ENCODE data around the gene KRTAP12-1. TPM values are rescaled to one million over a fixed set of nuclear protein-coding genes. Genes with fewer than 3 reads are reported as not detected.

Gene KRTAP12-1
- total and polyA plus RNA-seq, 2 donors (not counting 1 experiment from before 2014, with no cell fraction given): not detected

- POLR2A ChIA-PET: no interaction called here
- peaks cover 0 to 3% of the 10 kb centered on the region in 2 donors for H3K4me1 ChIP-seq (ENCODE audit: control insufficient read depth in 2 of 2, insufficient read depth in 2 of 2, low read length in 2 of 2)
- H2AFZ ChIP-seq (ENCODE audit: insufficient read depth, low read depth, low read length, poor library complexity, severe bottlenecking): no peak overlapping the region
- no peak overlapping the region for H3K4me3 Mint-ChIP-seq
- peaks cover 2% of the 10 kb centered on the region for H3K4me1 Mint-ChIP-seq
- DNase-seq: no peak
- H3K9me3 ChIP-seq (ENCODE audit: control extremely low read depth in 1 of 3, control insufficient read depth in 2 of 3, insufficient read depth in 1 of 3, low read length in 2 of 3): peaks cover 3 to 32% (median 11%) of the 10 kb centered on the region in 3 donors
- CTCF ChIA-PET: no interaction called here
- no peak overlapping the region for H3K4me2 ChIP-seq (replicated peaks; ENCODE audit: low read depth, low read length, poor library complexity, severe bottlenecking)
- H3K36me3 ChIP-seq (replicated peaks in 1 of 2; ENCODE audit: control extremely low read depth in 1 of 2, control insufficient read depth in 1 of 2, extremely low read depth in 1 of 2, insufficient read depth in 2 of 2, low read length in 1 of 2): no peaks in the 10 kb centered on the region
- peaks cover 0 to 15% (median 0%) of the 10 kb centered on the region in 4 experiments for H3K27me3 ChIP-seq (replicated peaks in 1 of 4; ENCODE audit: control extremely low read depth in 1 of 4, control insufficient read depth in 3 of 4, insufficient read depth in 4 of 4, low read length in 3 of 4)
- ATAC-seq (ENCODE audit: low read depth): no peak
- H3K27ac Mint-ChIP-seq: no peak overlapping the region
- H3K9ac ChIP-seq (ENCODE audit: low read length): no peak overlapping the region
- intact Hi-C loops (cut with micrococcal nuclease): no loop called here
- H3K4me3 ChIP-seq (ENCODE audit: control extremely low read depth in 1 of 5, extremely low read depth in 1 of 5, insufficient read depth in 1 of 5, low read depth in 2 of 5, low read length in 4 of 5): no peak overlapping the region
- TF ChIP-seq EZH2 (IDR thresholded peaks at IDR 0.05; ENCODE audit: borderline replicate concordance, insufficient read depth, low read depth, low read length, poor library complexity, severe bottlenecking) (no peak), CTCF (IDR thresholded peaks at IDR 0.05) (no peak)
- no peaks in the 10 kb centered on the region for H4K20me1 ChIP-seq (ENCODE audit: control insufficient read depth, insufficient read depth, low read length, poor library complexity, severe bottlenecking)
- peaks cover 27% of the 10 kb centered on the region for H3K27me3 Mint-ChIP-seq
- 92% methylated on average over 17 of the region's 17 CpGs for WGBS (ENCODE audit: insufficient coverage)
- H3K27ac ChIP-seq (ENCODE audit: low read length in 2 of 2): no peak overlapping the region
- peaks cover 12% of the 10 kb centered on the region for H3K9me3 Mint-ChIP-seq (ENCODE audit: insufficient read depth)
- no peaks in the 10 kb centered on the region for H3K79me2 ChIP-seq (ENCODE audit: control insufficient read depth, insufficient read depth, low read length)
These were observed 28.0 kb downstream of the KRTAP12-1 start for GRCh38 chr21:44653656-44654575.

DNA sequence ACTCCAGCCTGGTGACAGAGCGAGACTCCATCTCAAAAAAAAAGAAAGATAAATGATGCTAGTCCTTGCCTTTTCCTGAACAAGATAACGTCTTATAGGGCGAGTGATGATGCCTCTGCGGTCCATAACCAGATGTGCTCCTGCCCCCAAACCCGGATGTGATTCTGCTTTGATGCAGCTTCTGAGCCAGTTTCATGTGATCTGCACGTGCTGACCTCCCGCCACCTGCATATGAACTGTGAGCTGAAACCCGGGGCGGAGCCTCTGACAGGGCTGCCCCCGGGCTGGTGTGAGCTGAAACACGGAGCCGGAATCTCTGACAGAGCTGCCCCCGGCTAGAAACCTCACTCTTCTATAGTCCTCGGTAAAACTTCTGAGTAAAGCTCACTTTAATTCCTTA, 28.8 kb downstream of the KRTAP12-1 start:
- ATAC-seq (ENCODE audit: low read depth): no peak
- Histone ChIP-seq H3K79me2 (ENCODE audit: control insufficient read depth, insufficient read depth, low read length) (no peaks in the 10 kb centered on the region), H3K27ac (ENCODE audit: low read length in 2 of 2) (no peak overlapping the region), H4K20me1 (ENCODE audit: control insufficient read depth, insufficient read depth, low read length, poor library complexity, severe bottlenecking) (no peaks in the 10 kb centered on the region), H3K4me2 (replicated peaks; ENCODE audit: low read depth, low read length, poor library complexity, severe bottlenecking) (no peak overlapping the region), H3K27me3 (replicated peaks in 1 of 4; ENCODE audit: control extremely low read depth in 1 of 4, control insufficient read depth in 3 of 4, insufficient read depth in 4 of 4, low read length in 3 of 4) (peaks cover 0 to 8% (median 0%) of the 10 kb centered on the region in 4 experiments), H2AFZ (ENCODE audit: insufficient read depth, low read depth, low read length, poor library complexity, severe bottlenecking) (no peak overlapping the region), H3K4me3 (ENCODE audit: control extremely low read depth in 1 of 5, extremely low read depth in 1 of 5, insufficient read depth in 1 of 5, low read depth in 2 of 5, low read length in 4 of 5) (no peak overlapping the region), H3K9ac (ENCODE audit: low read length) (no peak overlapping the region), H3K4me1 (ENCODE audit: control insufficient read depth in 2 of 2, insufficient read depth in 2 of 2, low read length in 2 of 2) (no peaks in the 10 kb centered on the region), H3K9me3 (ENCODE audit: control extremely low read depth in 1 of 3, control insufficient read depth in 2 of 3, insufficient read depth in 1 of 3, low read length in 2 of 3) (peaks cover 3 to 32% (median 11%) of the 10 kb centered on the region in 3 donors), H3K36me3 (replicated peaks in 1 of 2; ENCODE audit: control extremely low read depth in 1 of 2, control insufficient read depth in 1 of 2, extremely low read depth in 1 of 2, insufficient read depth in 2 of 2, low read length in 1 of 2) (no peaks in the 10 kb centered on the region)
- H3K4me3 Mint-ChIP-seq: no peak overlapping the region
- H3K9me3 Mint-ChIP-seq (ENCODE audit: insufficient read depth): peaks cover 12% of the 10 kb centered on the region
- intact Hi-C loops (cut with micrococcal nuclease): no loop called here
- no peak overlapping the region for H3K27ac Mint-ChIP-seq
- 83% methylated on average over 12 of the region's 14 CpGs for WGBS (ENCODE audit: insufficient coverage)
- CTCF ChIA-PET: no interaction called here
- TF ChIP-seq CTCF (IDR thresholded peaks at IDR 0.05): no peak
- TF ChIP-seq EZH2 (IDR thresholded peaks at IDR 0.05; ENCODE audit: borderline replicate concordance, insufficient read depth, low read depth, low read length, poor library complexity, severe bottlenecking): no peak
- DNase-seq: no peak
- peaks cover 19% of the 10 kb centered on the region for H3K27me3 Mint-ChIP-seq
- peaks cover 2% of the 10 kb centered on the region for H3K4me1 Mint-ChIP-seq
- POLR2A ChIA-PET: no interaction called here
